Activated gamma-delta T cell treated with Interleukin-2 at 50 U/mL for 16 hours (primary cell): ENCODE data around the gene SERF1A.
"Not testable (repeated sequence)": the region's sequence is repeated elsewhere in the genome, so short reads cannot be mapped to it uniquely, and the experiment has no call there.

Experiments used
- DNase-seq: peaks from one replicate; pipeline ENCODE4 v3.0.0-alpha.2; 2020

The SERF1A gene

GRCh38 chr5:70900533-70901271, at the start of gene SERF1A:
Gene SERF1A, plus strand, starts transcription at chr5:70900669. Its CDS starts 201 bp downstream, at chr5:70900870.
- not testable (repeated sequence) for DNase-seq

DNA sequence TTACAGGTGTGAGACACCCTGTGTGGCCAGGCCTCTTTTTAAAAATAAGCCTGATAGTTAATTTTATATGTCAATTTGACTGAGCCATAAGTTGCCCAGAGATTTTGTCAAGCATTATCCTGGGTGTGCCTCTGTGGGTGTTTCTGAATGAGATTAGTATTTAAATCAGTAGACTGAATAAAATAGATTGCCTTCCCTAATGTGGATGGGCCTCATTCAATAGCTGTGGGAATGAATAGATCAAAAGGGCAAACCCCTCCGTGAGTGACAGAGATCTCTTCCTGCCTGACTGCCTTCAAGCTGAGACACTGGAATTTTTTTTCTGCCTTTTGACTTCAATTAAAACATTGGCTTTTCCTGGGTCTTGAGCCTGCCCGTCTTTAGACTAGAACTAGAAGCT, 33.7 kb upstream of the SERF1A start:
- DNase-seq: not testable (repeated sequence)

DNA sequence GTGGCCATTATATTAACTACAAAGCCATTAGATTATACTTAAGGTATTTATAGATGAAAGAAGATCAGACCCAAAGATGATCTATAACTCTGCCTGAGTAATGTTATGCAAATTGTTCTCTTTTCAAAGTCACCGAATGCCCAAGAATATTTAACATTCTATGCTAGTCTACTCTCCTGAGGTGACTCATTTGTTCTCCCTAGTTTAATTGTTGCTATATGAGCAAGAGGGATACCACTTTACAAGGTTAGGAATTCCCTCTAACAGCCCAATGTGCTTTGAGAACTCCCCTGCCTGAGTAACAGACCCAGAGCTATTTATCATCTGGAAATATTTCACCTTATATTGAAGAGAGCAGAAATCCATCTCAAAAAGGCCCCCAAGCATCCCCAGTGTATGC, 29.8 kb upstream of the SERF1A start:
- DNase-seq: not testable (repeated sequence)

DNA sequence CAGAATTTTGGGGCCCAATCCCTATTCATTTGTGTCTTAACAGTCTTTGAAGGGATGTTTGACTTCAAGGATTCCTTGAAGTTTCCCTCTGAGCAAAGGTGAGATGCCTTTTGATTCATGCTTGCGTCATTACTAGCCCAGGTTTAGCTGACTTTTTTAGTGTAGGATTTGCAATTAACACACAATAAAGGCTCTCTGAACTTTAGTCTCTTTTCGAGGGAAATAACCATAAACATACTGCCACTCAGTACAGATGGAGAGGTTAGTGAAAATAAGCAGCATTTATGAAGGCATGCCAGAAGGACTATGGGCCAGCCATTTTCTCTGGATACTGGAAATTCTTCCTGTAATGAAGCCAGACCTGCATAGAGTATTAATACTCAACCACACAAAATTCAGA, 4.4 kb upstream of the SERF1A start:
- not testable (repeated sequence) for DNase-seq

DNA sequence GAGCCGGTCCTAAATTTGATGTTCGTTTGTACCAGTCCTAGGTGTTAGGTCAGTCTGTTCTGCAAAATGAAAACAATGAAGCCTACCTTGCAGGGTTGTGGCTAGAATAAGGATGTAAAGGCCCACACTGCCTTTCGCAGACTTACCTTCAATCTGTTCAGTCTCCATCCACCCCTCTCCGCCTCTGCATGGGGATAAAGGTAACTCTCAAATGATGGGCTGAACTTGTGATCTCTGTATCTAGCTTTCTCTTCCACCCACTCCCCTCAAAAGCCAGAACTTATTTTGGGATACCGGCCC, 753 bp downstream of the SERF1A start:
- DNase-seq: not testable (repeated sequence)

DNA sequence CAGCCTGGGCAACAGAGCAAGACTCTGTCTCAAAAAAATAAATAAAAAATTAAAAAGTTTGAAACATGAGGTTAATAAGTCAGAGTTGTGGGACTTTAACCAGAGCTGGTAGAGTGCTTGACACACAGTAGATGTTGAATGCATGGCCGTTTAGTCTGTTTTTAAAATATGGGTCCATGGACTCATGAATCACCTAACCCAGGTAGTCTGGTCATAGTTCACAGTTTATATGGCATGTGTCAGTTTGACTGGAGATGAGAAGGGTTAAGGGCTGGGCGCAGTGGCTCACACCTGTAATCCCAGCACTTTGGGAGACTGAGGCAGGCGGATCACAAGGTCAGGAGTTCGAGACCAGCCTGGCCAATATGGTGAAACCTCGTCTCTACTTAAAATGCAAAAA, 6.2 kb downstream of the SERF1A start:
- not testable (repeated sequence) for DNase-seq

DNA sequence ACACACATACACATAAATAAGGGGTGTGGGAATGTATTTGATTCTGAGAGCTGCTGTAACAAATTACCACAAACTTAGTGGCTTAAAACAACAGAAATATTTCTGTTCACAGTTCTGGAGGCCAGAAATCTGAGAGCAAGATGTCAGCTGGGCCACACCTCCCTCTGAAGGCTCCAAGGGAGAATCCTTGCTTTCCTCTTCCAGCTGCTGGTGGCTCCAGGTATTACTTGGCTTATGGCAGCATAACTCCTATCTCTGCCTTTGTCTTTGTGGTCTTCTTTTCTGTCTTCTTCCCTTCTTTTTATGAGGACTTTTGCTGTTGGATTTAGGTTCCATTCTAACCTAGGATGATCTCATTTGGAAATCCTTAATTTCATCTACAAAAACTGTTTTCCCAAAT, 16.4 kb downstream of the SERF1A start:
- DNase-seq: not testable (repeated sequence)

DNA sequence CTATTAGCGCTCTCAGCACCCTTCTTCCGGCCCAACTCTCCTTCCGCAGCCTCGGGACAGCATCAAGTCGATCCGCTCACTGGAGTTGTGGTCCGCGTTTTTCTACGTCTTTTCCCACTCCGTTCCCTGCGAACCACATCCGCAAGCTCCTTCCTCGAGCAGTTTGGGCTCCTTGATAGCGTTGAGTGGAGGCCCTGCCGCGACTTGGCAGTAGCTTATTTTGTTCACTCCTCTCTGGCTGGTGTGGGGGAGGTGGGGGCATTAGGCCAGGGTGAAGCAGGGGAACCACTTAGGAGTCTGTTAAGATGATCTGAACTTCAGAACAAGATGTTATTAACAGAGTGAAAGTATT, 24.7 kb downstream of the SERF1A start:
- not testable (repeated sequence) for DNase-seq

- DNase-seq: not testable (repeated sequence)
Observed at GRCh38 chr5:70931709-70932368, 31.4 kb downstream of the SERF1A start.

- DNase-seq: not testable (repeated sequence)
Observed at GRCh38 chr5:70932560-70932959, 32.1 kb downstream of the SERF1A start.

GRCh38 chr5:70953068-70953467, 52.6 kb downstream of the SERF1A start:
- not testable (repeated sequence) for DNase-seq
